WTC11 (cell line): ENCODE measurements around the gene PDGFRA. TPM values are rescaled to one million over a fixed set of nuclear protein-coding genes. Genes with fewer than 3 reads are reported as not detected.

Experiments used
- ATAC-seq: fragments of 200-7000 bp; cut with Tn5 transposase; 2 replicates; pipeline ENCODE4 v1.10.0; 2021; ENCODE audit warnings: mild to moderate bottlenecking, moderate library complexity
- CTCF ChIA-PET: fragments of 300-600 bp; sonication (Branson Sonifier 250); formaldehyde crosslinking; loops from one replicate; lab custom pipeline; 2021; ENCODE audit warnings: antibody characterized with exemption; lab: Charles Lee
- POLR2A ChIA-PET: fragments of 350-600 bp; sonication (Branson Sonifier 250); formaldehyde crosslinking; loops from one replicate; lab custom pipeline; 2021; ENCODE audit warnings: antibody characterized with exemption; lab: Charles Lee
- DNase-seq: peaks from one replicate; pipeline ENCODE4 v3.0.0; 2021; ENCODE audit warnings: low spot score
- H3K27ac Mint-ChIP-seq: 2 replicates; pipeline ENCODE4 v1.8.0; 2021; ENCODE audit warnings: mixed read lengths
- H3K27me3 Mint-ChIP-seq: 2 replicates; pipeline ENCODE4 v1.8.0; 2021; ENCODE audit warnings: low read depth, mild to moderate bottlenecking, moderate library complexity, mixed read lengths
- H3K36me3 Mint-ChIP-seq: 2 replicates; pipeline ENCODE4 v1.8.0; 2021; ENCODE audit warnings: mixed read lengths
- H3K4me1 Mint-ChIP-seq: 2 replicates; pipeline ENCODE4 v1.8.0; 2022; ENCODE audit warnings: mixed read lengths
- H3K4me3 Mint-ChIP-seq: 2 replicates; pipeline ENCODE4 v1.8.0; 2021; ENCODE audit warnings: mild to moderate bottlenecking, moderate library complexity, mixed read lengths
- H3K9me3 Mint-ChIP-seq: 2 replicates; pipeline ENCODE4 v1.8.0; 2021; ENCODE audit warnings: mixed read lengths
- AFF4 ChIP-seq: sonication (generic); formaldehyde crosslinking; IDR thresholded peaks from 2 replicates; pipeline ENCODE4 v1.8.1; 2023; ENCODE audit warnings: mild to moderate bottlenecking, missing genetic modification reagents, borderline replicate concordance
- AR ChIP-seq: fragments of 250-450 bp; sonication (Bioruptor Pico); IDR thresholded peaks from 2 replicates; pipeline ENCODE4 v1.9.0; 2021; ENCODE audit warnings: mild to moderate bottlenecking
- ATF3 ChIP-seq: sonication (generic); formaldehyde crosslinking; conservative IDR thresholded peaks from 2 replicates; pipeline ENCODE4 v1.8.1; 2022; ENCODE audit warnings: mild to moderate bottlenecking, missing genetic modification reagents
- CBFB ChIP-seq: sonication (generic); formaldehyde crosslinking; IDR thresholded peaks from 2 replicates; pipeline ENCODE4 v1.8.1; 2022; ENCODE audit warnings: mild to moderate bottlenecking, low read depth, missing genetic modification reagents
- CTCF ChIP-seq: fragments of 200-600 bp; IDR thresholded peaks from 2 replicates; pipeline ENCODE4 v1.8.0; 2022; ENCODE audit warnings: antibody characterized with exemption
- E2F4 ChIP-seq: sonication (generic); formaldehyde crosslinking; IDR thresholded peaks from 2 replicates; pipeline ENCODE4 v1.8.1; 2022; ENCODE audit warnings: low read depth, mild to moderate bottlenecking, moderate library complexity, missing genetic modification reagents, borderline replicate concordance
- FOXP1 ChIP-seq: sonication (generic); formaldehyde crosslinking; IDR thresholded peaks from 2 replicates; pipeline ENCODE4 v1.8.0; 2022; ENCODE audit warnings: missing genetic modification reagents, mild to moderate bottlenecking, moderate library complexity, borderline replicate concordance
- HMGA2 ChIP-seq: fragments of 250-450 bp; sonication (Bioruptor Pico); IDR thresholded peaks from 2 replicates; pipeline ENCODE4 v1.4.0; 2021; ENCODE audit warnings: mild to moderate bottlenecking, moderate library complexity
- IRF2 ChIP-seq: sonication (generic); formaldehyde crosslinking; IDR thresholded peaks from 2 replicates; pipeline ENCODE4 v1.8.0; 2022; ENCODE audit warnings: low read depth, missing genetic modification reagents, borderline replicate concordance
- NFE2L1 ChIP-seq: sonication (generic); formaldehyde crosslinking; IDR thresholded peaks from 2 replicates; pipeline ENCODE4 v1.8.1; 2023; ENCODE audit warnings: missing genetic modification reagents
- NFYB ChIP-seq: sonication (generic); formaldehyde crosslinking; conservative IDR thresholded peaks from 2 replicates; pipeline ENCODE4 v1.8.0; 2022; ENCODE audit warnings: low read depth, missing genetic modification reagents
- PRRX2 ChIP-seq: fragments of 250-450 bp; sonication (Bioruptor Pico); IDR thresholded peaks from 2 replicates; pipeline ENCODE4 v1.8.0; 2021; ENCODE audit warnings: mild to moderate bottlenecking
- SOX15 ChIP-seq: fragments of 250-450 bp; sonication (Bioruptor Pico); IDR thresholded peaks from 2 replicates; pipeline ENCODE4 v1.9.0; 2021; ENCODE audit warnings: mild to moderate bottlenecking
- SP1 ChIP-seq: sonication (generic); formaldehyde crosslinking; conservative IDR thresholded peaks from 2 replicates; pipeline ENCODE4 v1.8.1; 2022; ENCODE audit warnings: missing genetic modification reagents
- total RNA-seq: library from RNA; stranded (reverse); gene quantifications from 3 replicates; pipeline ENCODE4 v1.2.3, GENCODE V29; 2021

The PDGFRA gene
- total RNA-seq, 1 experiment from 2014 or later = 3.3 TPM

GRCh38 chr4:54217642-54218495 lies 11.2 kb upstream of the PDGFRA start:
- ChIA-PET POLR2A (no interaction called here), CTCF (interaction anchor here (0.6 to 3.8 kb wide), 17 partner anchors 9 to 1022 kb away, joined by 3 to 49 read pairs (median 4); partner anchors contain the start of gene GSX2)
- peaks cover 11% of the 10 kb centered on the region for H3K4me1 Mint-ChIP-seq
- peaks cover under 1% of the 10 kb centered on the region; the same call in 1 of the 2 replicates for H3K36me3 Mint-ChIP-seq
- TF ChIP-seq E2F4 (CRISPR knock-in tag) (no peak), PRRX2 (CRISPR knock-in tag) (no peak), NFYB (CRISPR knock-in tag) (no peak), CTCF (peak; percentile 84), SP1 (CRISPR knock-in tag) (no peak), CBFB (no peak), ATF3 (no peak), FOXP1 (CRISPR knock-in tag) (0 out of 2 replicates have a peak, but pooled peaks have one; percentile 21)
- H3K27ac Mint-ChIP-seq = no peak overlapping the region
- H3K4me3 Mint-ChIP-seq = peak overlapping the region; percentile 68
- ATAC-seq (peak; percentile 92), DNase-seq (peak; percentile 69)
- peaks cover 62% of the 10 kb centered on the region for H3K27me3 Mint-ChIP-seq
- H3K9me3 Mint-ChIP-seq = peaks cover under 1% of the 10 kb centered on the region

GRCh38 chr4:54218736-54219135 lies 10.4 kb upstream of the PDGFRA start:
- H3K4me3 Mint-ChIP-seq = no peak overlapping the region
- H3K27me3 Mint-ChIP-seq = peaks cover 71% of the 10 kb centered on the region
- ATAC-seq (no peak), DNase-seq (no peak)
- H3K9me3 Mint-ChIP-seq = no peaks in the 10 kb centered on the region
- no peaks in the 10 kb centered on the region for H3K36me3 Mint-ChIP-seq
- TF ChIP-seq IRF2 (CRISPR knock-in tag) (no peak), SOX15 (CRISPR knock-in tag) (no peak), HMGA2 (no peak), CTCF (no peak), AR (no peak), SP1 (CRISPR knock-in tag) (no peak), NFE2L1 (CRISPR knock-in tag) (no peak), AFF4 (CRISPR knock-in tag) (no peak)
- no peak overlapping the region for H3K27ac Mint-ChIP-seq
- H3K4me1 Mint-ChIP-seq = peaks cover 5% of the 10 kb centered on the region; the same call in 1 of the 2 replicates
- POLR2A ChIA-PET = no interaction called here
- CTCF ChIA-PET = interaction anchor here (0.7 to 3.8 kb wide), 5 partner anchors 15 to 512 kb away, joined by 3 to 49 read pairs (median 31); no protein-coding TSS in a partner anchor
